GM19351 (cell line): ENCODE data around the gene RGS7BP.
"Not testable (repeated sequence)": the region's sequence is repeated elsewhere in the genome, so short reads cannot be mapped to it uniquely, and the experiment has no call there.

Experiments
- ATAC-seq: cut with Tn5 transposase; IDR thresholded peaks from one replicate; pipeline ENCODE4 v1.9.1; 2021; ENCODE audit warnings: mild to moderate bottlenecking, moderate library complexity; ENCODE audit not compliant: unreplicated experiment

RGS7BP gene

DNA sequence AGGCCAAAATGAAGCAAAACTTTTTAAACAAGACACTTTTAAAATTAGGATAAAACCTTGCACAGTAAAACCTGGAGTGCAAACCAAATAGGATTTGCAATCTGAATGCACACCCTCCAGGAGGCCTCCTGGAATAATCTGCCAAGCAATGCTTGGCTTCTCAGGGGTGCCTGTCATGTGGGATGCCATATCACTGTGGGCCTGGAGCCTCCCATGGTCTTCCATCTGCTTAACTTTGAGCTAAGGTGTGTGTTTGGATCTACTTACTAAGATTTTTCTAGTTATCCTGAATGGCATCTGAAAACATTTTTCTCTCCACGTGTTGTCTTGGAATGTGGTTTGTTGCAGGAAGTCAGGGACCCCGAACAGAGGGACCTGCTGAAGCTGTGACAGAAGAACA lies 52.1 kb downstream of the RGS7BP start:
- no peak for ATAC-seq

- not testable (repeated sequence) for ATAC-seq
Observed at GRCh38 chr5:64558641-64559040, 52.8 kb downstream of the RGS7BP start.

- no peak for ATAC-seq
Observed at GRCh38 chr5:64566310-64566916, 60.6 kb downstream of the RGS7BP start.

DNA sequence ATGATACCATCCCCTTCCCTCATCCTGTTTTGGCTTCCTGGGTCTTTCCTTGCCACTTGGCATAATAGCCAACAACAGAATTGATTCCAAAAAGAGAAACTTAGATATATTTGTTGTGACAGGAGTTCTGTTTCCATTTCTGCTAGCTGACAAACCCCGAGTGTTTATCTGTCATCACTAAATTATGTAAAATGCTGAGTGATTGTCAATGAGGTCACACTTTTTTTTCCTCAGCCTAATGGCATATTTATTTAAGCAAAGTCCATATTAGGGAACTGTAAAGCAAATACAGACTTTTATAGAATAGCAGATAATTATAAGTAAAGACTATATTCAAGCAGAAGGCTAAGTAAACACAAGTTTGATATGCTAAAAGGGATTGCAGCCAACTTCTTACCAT lies 64.0 kb downstream of the RGS7BP start:
- ATAC-seq = no peak

GRCh38 chr5:64570395-64570996 lies 64.7 kb downstream of the RGS7BP start:
- no peak for ATAC-seq

- no peak for ATAC-seq
Observed at GRCh38 chr5:64575561-64575960, 69.7 kb downstream of the RGS7BP start.

GRCh38 chr5:64576250-64576649 lies 70.4 kb downstream of the RGS7BP start:
- ATAC-seq = no peak

GRCh38 chr5:64585646-64586045 lies 79.8 kb downstream of the RGS7BP start:
- ATAC-seq = no peak

DNA sequence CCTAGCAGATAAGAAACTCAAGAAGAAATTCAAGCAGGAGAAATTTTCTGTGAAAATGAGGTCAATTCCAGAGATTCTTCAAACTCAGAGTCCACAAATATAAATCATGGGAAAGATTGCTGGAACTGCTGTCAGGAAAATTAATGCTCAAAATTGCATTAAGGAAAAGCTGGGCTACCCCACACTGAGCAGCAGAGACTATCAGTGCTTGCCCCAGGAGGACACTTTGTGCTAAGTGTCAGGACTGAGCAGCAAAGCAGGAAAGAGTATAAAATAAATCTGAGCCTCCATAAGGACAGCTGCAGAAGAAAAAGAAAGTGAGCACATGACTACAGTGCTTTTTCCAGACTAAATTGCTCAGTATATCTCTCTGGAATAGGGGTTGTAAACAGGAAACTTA lies 81.6 kb downstream of the RGS7BP start:
- ATAC-seq = no peak

DNA sequence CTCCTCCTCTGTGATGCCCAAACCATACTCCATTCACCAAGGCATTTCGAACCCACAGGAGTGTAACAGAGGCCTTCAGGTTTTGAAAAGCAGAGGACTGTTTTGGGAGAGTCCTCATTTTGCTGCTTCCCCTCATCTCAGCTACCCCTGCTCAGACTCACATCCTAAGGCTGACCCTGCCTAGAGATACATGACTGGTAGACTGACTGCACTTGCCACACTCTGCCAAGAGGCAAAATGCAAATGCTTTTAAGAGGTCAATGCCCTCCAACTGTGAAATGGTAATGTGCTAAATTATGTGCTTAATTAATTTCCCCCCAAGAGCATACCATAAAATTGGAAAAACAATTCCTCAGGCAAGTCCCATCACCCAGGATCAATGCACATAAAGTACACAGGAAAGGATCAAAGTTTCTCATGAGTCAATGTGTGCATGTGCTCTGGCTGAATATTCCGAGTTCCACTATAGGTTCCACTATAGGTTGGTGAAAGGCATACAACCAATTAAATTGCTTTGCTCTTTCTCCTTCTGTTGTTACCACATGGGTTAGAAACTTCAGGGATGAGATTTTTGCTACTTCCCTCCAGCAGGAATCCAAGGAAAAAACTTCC lies 87.0 kb downstream of the RGS7BP start:
- no peak for ATAC-seq

DNA sequence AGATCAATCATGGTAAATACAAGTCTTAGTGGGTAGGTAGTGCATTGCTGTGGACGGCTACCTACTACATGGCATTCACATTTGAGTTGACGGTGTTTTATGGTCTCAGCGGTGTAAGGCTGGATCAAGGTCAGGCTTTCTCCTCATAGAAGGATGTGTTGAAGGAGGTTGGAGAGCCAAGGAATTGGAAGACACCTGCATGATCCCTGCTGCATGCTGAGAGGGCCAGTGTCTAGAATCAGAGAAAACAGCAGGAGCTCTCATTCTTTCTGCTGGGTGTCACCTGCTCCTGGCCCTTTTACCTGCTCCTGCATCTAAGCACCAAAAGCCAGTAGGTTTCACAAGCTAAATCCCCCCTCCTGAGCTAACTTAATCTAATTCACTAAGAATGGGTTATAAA lies 88.2 kb downstream of the RGS7BP start:
- ATAC-seq = no peak

DNA sequence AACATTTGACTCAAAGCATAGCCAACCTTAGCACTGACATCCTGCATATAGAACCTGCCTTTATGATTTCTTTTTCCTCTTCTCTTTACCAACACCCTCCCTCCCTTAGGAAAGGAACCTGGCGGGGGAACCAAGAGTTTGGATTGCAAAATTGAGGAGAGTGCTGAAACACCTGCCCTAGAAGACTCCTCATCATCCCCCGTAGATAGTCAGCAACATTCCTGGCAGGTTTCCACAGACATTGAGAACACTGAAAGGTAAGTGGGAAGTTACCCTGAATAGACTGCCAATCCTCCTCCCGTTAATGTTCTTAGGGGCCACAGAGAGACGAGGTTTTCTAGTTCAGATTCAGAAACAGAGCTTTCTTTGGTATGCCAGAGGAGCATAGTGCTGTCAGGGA lies 88.8 kb downstream of the RGS7BP start:
- ATAC-seq = no peak

DNA sequence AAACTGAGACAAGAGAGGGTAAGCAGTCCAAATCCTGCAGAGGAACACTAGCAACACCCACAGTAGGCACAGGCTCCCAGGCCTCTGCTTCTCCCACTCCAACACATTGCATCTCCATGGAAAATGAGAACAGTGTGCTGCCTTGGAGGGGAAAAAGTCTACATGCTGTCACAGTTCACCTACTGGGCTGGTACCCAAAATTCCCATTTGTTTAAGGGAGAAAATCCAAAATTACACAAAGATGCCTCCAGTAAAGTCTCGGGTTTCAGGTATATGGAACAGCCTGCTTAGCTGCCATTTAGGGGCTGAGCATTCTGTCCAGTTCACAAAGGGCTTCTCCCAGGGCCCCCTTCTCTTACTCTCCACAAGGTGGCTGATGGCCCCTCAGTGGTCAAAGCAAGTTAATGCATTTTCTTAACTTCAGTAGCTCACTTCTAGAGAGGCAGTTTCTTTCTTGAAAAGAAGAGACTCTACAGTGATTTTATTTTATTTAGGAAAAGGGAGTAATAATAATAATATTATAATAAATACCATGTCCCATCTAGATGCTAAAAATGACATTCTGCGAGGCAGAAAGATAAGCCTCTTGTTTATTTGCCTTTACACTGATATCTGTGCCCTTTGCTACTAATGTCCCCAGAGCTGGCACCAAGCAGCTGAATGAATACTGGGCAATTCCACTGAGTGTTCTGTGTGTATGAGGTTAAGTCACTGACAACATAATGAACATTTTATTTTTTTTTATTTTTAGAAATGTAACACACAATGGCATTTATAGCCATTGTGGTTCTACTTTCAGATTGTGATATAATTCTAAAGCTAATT lies 89.4 kb downstream of the RGS7BP start:
- ATAC-seq = peak; percentile 47

DNA sequence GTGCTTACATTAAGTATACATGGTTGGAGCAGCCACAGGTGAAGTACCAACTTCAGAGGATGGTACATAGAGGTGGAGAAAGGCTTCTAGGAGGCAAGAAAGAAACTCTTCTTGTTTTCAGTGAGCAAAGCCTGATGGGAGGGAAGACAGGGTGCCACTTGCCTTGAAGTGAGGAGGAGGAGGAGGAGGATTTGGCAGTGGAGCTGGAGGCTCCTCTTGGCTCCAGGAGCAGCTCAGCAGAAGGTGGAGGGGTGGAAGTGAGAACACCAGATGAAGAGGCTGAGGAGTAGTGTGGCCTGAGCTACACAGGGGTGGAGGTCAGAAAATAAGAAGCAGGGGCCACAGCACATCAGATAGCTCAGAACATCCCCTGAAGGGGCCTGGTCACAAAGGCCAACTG lies 93.4 kb downstream of the RGS7BP start:
- no peak for ATAC-seq

- no peak for ATAC-seq
Observed at GRCh38 chr5:64603676-64604075, 97.9 kb downstream of the RGS7BP start.

DNA sequence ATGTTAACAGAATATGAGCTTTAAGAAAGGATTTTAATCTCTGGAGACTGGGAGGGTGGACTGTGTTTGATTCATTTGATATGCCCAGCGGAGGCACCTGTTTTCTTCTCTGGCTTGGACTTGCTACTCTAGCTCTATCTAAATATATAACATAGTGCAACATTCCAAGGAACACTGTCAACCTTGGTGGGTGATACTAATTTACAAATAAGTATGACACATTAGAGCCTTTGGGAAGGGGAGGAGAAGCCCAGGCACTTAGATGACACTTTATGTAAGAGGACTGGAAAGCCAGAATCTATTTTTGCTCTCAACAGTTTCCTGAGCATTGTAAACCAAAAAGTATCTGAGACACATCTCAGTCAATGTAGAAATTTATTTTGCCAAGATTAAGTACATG lies 101.1 kb downstream of the RGS7BP start:
- ATAC-seq = no peak

GRCh38 chr5:64612344-64612961 lies 106.6 kb downstream of the RGS7BP start:
- ATAC-seq = peak; percentile 62

GRCh38 chr5:64615895-64616294 lies 110.1 kb downstream of the RGS7BP start:
- ATAC-seq = no peak

GRCh38 chr5:64619609-64620008 lies 113.8 kb downstream of the RGS7BP start:
- ATAC-seq = no peak

DNA sequence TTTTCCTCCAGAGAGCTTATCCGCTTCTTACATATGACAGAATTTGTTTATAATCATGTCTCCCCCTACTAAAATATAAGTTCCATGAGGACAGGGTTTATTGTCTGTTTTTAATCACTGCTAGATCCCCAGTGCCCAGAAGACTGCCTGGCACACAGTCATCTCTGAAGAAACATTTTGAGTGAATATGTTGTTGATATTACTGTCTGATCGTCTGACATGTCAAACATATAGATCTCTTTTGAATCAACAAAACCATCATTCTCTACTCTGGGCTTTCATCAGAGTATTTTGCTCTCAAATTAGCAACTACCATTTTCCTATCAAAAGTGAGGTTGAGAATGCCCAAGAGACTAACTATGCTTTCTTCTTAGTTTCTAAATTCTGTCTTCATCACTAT lies 117.2 kb downstream of the RGS7BP start:
- ATAC-seq = no peak

DNA sequence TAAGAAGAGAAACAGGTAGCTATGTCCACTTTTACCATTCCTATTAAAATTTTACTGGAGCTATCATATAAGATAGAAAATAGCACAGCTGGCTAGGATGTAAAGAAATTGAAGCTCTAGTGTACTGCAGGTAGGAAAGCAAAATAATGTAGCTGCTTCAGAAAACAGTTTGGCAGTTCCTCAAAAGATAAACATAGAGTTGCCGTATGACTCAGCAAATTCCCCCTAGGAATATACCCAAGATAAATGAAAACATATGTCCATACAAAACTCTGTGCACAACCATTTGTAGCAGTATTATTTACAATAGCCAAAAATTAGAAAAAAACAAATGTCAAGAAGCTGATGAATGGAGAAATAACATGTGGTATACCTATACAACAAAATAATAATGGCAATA lies 119.9 kb downstream of the RGS7BP start:
- no peak for ATAC-seq
